Lung (tissue), 12 donors: Measurements from ENCODE around the gene MSI1. TPM values are rescaled to one million over a fixed set of nuclear protein-coding genes. Genes with fewer than 3 reads are reported as not detected.
"Not testable (repeated sequence)": the region's sequence is repeated elsewhere in the genome, so short reads cannot be mapped to it uniquely, and the experiment has no call there.

Source experiments
- ATAC-seq: fragments of 200-7000 bp; cut with Tn5 transposase; one replicate; pipeline ENCODE4 v1.9.1; 2020; ENCODE audit warnings: moderate number of reproducible peaks; ENCODE audit not compliant: insufficient read depth, low FRiP score
- DNase-seq, 3 donors: peaks; one replicate each; pipeline ENCODE4 v3.0.0-alpha.2; 2013 to 2017
- H3K27ac ChIP-seq, 2 donors: one replicate each; pipeline ENCODE4 v1.5.1; 2013; ENCODE audit warnings: mild to moderate bottlenecking in 2 of 2, moderate library complexity in 2 of 2, control low read depth in 1 of 2, inconsistent platforms in 1 of 2, low read depth in 1 of 2, low read length in 1 of 2
- H3K27me3 ChIP-seq, 3 donors: one replicate each; pipeline ENCODE4 v1.5.1; 2013; ENCODE audit warnings: low read length in 2 of 3; ENCODE audit not compliant: control insufficient read depth in 3 of 3, insufficient read depth in 3 of 3
- H3K36me3 ChIP-seq, 4 donors: one replicate each; pipeline ENCODE4 v1.5.1; 2013; ENCODE audit warnings: low read length in 4 of 4, mild to moderate bottlenecking in 1 of 4, moderate library complexity in 1 of 4; ENCODE audit not compliant: control insufficient read depth in 4 of 4, insufficient read depth in 4 of 4
- H3K4me1 ChIP-seq, 5 donors: one replicate each; pipeline ENCODE4 v1.5.1; 2013; ENCODE audit warnings: low read length in 5 of 5, mild to moderate bottlenecking in 2 of 5, moderate library complexity in 1 of 5; ENCODE audit not compliant: control insufficient read depth in 5 of 5, insufficient read depth in 5 of 5
- H3K4me3 ChIP-seq: one replicate; pipeline ENCODE4 v1.5.1; 2013; ENCODE audit warnings: mild to moderate bottlenecking, control low read depth, moderate library complexity
- H3K9ac ChIP-seq, 2 donors: one replicate each; pipeline ENCODE4 v1.5.1; 2013; ENCODE audit warnings: low read length in 2 of 2, control low read depth in 1 of 2; ENCODE audit not compliant: insufficient read depth in 1 of 2
- H3K9me3 ChIP-seq, 4 donors: one replicate each; pipeline ENCODE4 v1.5.1; 2013; ENCODE audit warnings: low read length in 3 of 4, mild to moderate bottlenecking in 1 of 4, moderate library complexity in 1 of 4; ENCODE audit not compliant: control insufficient read depth in 4 of 4, insufficient read depth in 3 of 4
- CTCF ChIP-seq: IDR thresholded peaks from 2 replicates; pipeline ENCODE4 v1.5.1; 2012; ENCODE audit warnings: mild to moderate bottlenecking; ENCODE audit errors: control extremely low read depth, extremely low read depth
- WGBS, 2 donors: extraction: QIAGEN DNeasy Blood & Tissue Kit; methylation state at CpG; one replicate each; pipeline ENCODE4 v1.1.7; 2013; 5-methylcytosine and 5-hydroxymethylcytosine counted together
- polyA plus RNA-seq, 2 donors: library from polyadenylated mRNA; stranded (reverse); fragments of 200-250 nt; gene quantifications; one replicate each; pipeline ENCODE4 v1.2.1, GENCODE V29; 2013
- total RNA-seq, 2 donors: library from RNA; depleted of rRNA in 1 of 2; stranded (reverse); fragments of >200 nt in 1 of 2; gene quantifications; one replicate each; pipeline ENCODE4 v1.2.1, GENCODE V29; 2014 to 2021
- donor health status: control.
- donor health status: control.
- donor health status: Bipolar disorder and iron deficiency.
- donor health status: healthy.
- donor health status: DM: yes; HTN: yes; CAD: no.

The MSI1 gene
- total and polyA plus RNA-seq, 4 donors: 0.18 to 3.5 (median 0.58) TPM

GRCh38 chr12:120342175-120343038, 26.6 kb downstream of the MSI1 start:
- no peak for TF ChIP-seq CTCF
- DNase-seq (peak in 1 of 3 donors; percentile 23), ATAC-seq (no peak)
- 70 to 77% methylated on average over 30 of the region's 30 CpGs for WGBS, 2 donors
- Histone ChIP-seq H3K27me3 (no peaks in the 10 kb centered on the region), H3K4me1 (no peaks in the 10 kb centered on the region), H3K27ac (no peak overlapping the region), H3K4me3 (no peak overlapping the region), H3K9me3 (peaks cover 0 to 3% (median under 1%) of the 10 kb centered on the region in 4 donors), H3K9ac (no peak overlapping the region), H3K36me3 (peaks cover 0 to 3% (median 1%) of the 10 kb centered on the region in 4 donors)

DNA sequence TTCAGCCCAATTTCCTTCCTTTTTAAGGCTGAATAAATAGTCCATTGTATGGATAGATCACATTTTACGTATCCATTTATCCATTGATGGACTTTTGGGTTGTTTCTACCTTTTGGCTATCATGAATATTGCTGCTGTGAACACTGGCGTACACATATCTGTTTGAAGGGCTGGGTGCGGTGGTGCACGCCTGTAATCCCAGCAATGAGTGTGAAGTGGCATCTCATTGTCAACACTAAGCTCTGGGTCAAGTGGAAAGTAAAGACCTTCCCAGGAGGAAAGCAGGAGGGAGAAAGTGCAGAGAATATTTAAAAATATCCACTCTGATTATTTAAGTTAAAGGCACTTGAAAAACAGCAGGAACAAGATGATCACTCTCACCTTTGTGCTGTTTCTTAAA, 29.7 kb downstream of the MSI1 start:
- no peaks in the 10 kb centered on the region for H3K36me3 ChIP-seq
- H3K4me3 ChIP-seq: no peak overlapping the region
- ATAC-seq (no peak), DNase-seq (no peak)
- H3K27ac ChIP-seq: no peak overlapping the region
- peaks cover 0 to 3% (median under 1%) of the 10 kb centered on the region in 4 donors for H3K9me3 ChIP-seq
- WGBS, 2 donors: 70 to 81% methylated on average over 4 of the region's 4 CpGs
- H3K27me3 ChIP-seq: no peaks in the 10 kb centered on the region
- no peak overlapping the region for H3K9ac ChIP-seq
- H3K4me1 ChIP-seq: no peaks in the 10 kb centered on the region
- no peak for TF ChIP-seq CTCF

- no peak for ATAC-seq
Observed at GRCh38 chr12:120337730-120338129, 31.2 kb downstream of the MSI1 start.

DNA sequence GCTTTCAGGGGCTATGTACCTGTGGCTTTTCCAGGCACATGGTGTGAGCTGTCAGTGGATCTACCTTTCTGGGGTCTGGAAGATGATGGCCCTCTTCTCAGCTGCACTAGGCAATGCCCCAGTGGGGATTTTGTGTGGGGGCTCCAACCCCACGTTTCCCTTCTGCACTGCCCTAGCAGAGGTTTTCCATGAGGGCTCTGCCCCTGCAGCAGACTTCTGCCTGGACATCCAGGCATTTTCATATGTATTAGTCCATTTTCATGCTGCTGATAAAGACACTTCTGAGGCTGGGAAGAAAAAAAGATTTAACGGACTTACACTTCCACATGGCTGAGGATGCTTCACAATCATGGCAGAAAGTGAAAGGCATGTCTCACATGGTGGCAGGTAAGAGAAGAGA, 32.6 kb downstream of the MSI1 start:
- not testable (repeated sequence) for H3K27ac ChIP-seq, H3K4me1 ChIP-seq, H3K36me3 ChIP-seq, H3K27me3 ChIP-seq, H3K9ac ChIP-seq, DNase-seq, ATAC-seq, H3K4me3 ChIP-seq, H3K9me3 ChIP-seq
- WGBS, 2 donors: 91 to 95% methylated on average over 2 of the region's 2 CpGs

More at GRCh38 chr12:120337730-120338129, 31.2 kb downstream of the MSI1 start:
- H3K9me3 ChIP-seq: peaks cover 0 to 3% (median under 1%) of the 10 kb centered on the region in 4 donors
- DNase-seq: no peak
- no peaks in the 10 kb centered on the region for H3K36me3 ChIP-seq
- H3K4me1 ChIP-seq: no peaks in the 10 kb centered on the region
- no peak overlapping the region for H3K27ac ChIP-seq
- no peaks in the 10 kb centered on the region for H3K27me3 ChIP-seq
- 93 to 97% methylated on average over 2 of the region's 2 CpGs for WGBS, 2 donors
- no peak overlapping the region for H3K4me3 ChIP-seq
- no peak for TF ChIP-seq CTCF
- no peak overlapping the region for H3K9ac ChIP-seq
